Measurements from ENCODE around the gene HSD17B8. TPM values are rescaled to one million over a fixed set of nuclear protein-coding genes. Genes with fewer than 3 reads are reported as not detected.

Gene HSD17B8
- total RNA-seq, 1 experiment from 2014 or later, result 7.4 TPM

GRCh38 chr6:33178755-33179475 lies 25.5 kb upstream of the HSD17B8 start:
- H3K27me3 ChIP-seq (ENCODE audit: control insufficient read depth, insufficient read depth, low read length), result no peaks in the 10 kb centered on the region
- CTCF ChIA-PET, result no interaction called here
- ATAC-seq (no peak), DNase-seq (ENCODE audit: low read depth, low spot score) (no peak)
- H3K36me3 ChIP-seq (ENCODE audit: control insufficient read depth, insufficient read depth, low read length), result no peaks in the 10 kb centered on the region
- intact Hi-C loops (cut with micrococcal nuclease; ENCODE audit: unreplicated experiment) (loop anchor here (10.0 kb wide), 2 partner anchors 54 to 164 kb away; no protein-coding TSS in a partner anchor), in situ Hi-C loops (cut with HindIII; ENCODE audit: low pct_unique_long_range_greater_than_20kb, low sequenced_read_pairs) (no loop called here)
- POLR2A ChIA-PET, result no interaction called here
- H3K9me3 ChIP-seq (ENCODE audit: control insufficient read depth, insufficient read depth, low read depth, low read length), result no peaks in the 10 kb centered on the region; the same call in 1 of the 2 replicates
- BruUV-seq (replicated peaks), result no TSS peak
- no peak for TF ChIP-seq SIN3A (IDR thresholded peaks at IDR 0.05; ENCODE audit: borderline replicate concordance, insufficient read depth, low read depth, low read length)
- no peak overlapping the region for H3K27ac ChIP-seq (ENCODE audit: low read length)
- H3K4me1 ChIP-seq (ENCODE audit: control insufficient read depth, insufficient read depth, low read length), result no peaks in the 10 kb centered on the region
- no peak overlapping the region for H3K4me3 ChIP-seq (ENCODE audit: low read depth in 2 of 2, low read length in 2 of 2)

GRCh38 chr6:33181141-33181540 lies 23.3 kb upstream of the HSD17B8 start:
- no peak for TF ChIP-seq REST (IDR thresholded peaks at IDR 0.05; ENCODE audit: insufficient read depth in 1 of 2, low read depth in 2 of 2, low read length in 1 of 2)
- no peak for TF ChIP-seq SIN3A (IDR thresholded peaks at IDR 0.05; ENCODE audit: borderline replicate concordance, insufficient read depth, low read depth, low read length)
- no peak for TF ChIP-seq CTCF (IDR thresholded peaks at IDR 0.05)
- TF ChIP-seq POLR2AphosphoS5 (IDR thresholded peaks at IDR 0.05; ENCODE audit: low read depth, low read length), result no peak
- TF ChIP-seq TCF7L2 (IDR thresholded peaks at IDR 0.05; ENCODE audit: low read depth, low read length), result no peak
- in situ Hi-C loops (cut with HindIII; ENCODE audit: low pct_unique_long_range_greater_than_20kb, low sequenced_read_pairs) (no loop called here), intact Hi-C loops (cut with micrococcal nuclease; ENCODE audit: unreplicated experiment) (no loop called here)
- Histone ChIP-seq H3K27me3 (ENCODE audit: control insufficient read depth, insufficient read depth, low read length) (no peaks in the 10 kb centered on the region), H3K4me3 (ENCODE audit: low read depth in 2 of 2, low read length in 2 of 2) (no peak overlapping the region), H3K36me3 (ENCODE audit: control insufficient read depth, insufficient read depth, low read length) (no peaks in the 10 kb centered on the region), H3K27ac (ENCODE audit: low read length) (no peak overlapping the region), H3K9me3 (ENCODE audit: control insufficient read depth, insufficient read depth, low read depth, low read length) (no peaks in the 10 kb centered on the region; the same call in 1 of the 2 replicates), H3K4me1 (ENCODE audit: control insufficient read depth, insufficient read depth, low read length) (no peaks in the 10 kb centered on the region)
- ATAC-seq, result no peak
- ChIA-PET POLR2A (no interaction called here), CTCF (no interaction called here)
- no peak for DNase-seq (ENCODE audit: low read depth, low spot score)
- BruUV-seq (replicated peaks), result no TSS peak

- TF ChIP-seq POLR2AphosphoS5 (IDR thresholded peaks at IDR 0.05; ENCODE audit: low read depth, low read length), result no peak
- TF ChIP-seq TCF7L2 (IDR thresholded peaks at IDR 0.05; ENCODE audit: low read depth, low read length), result no peak
- TF ChIP-seq CTCF (IDR thresholded peaks at IDR 0.05), result no peak
- TF ChIP-seq REST (IDR thresholded peaks at IDR 0.05; ENCODE audit: insufficient read depth in 1 of 2, low read depth in 2 of 2, low read length in 1 of 2), result no peak
- TF ChIP-seq SIN3A (IDR thresholded peaks at IDR 0.05; ENCODE audit: borderline replicate concordance, insufficient read depth, low read depth, low read length), result no peak
- in situ Hi-C loops (cut with HindIII; ENCODE audit: low pct_unique_long_range_greater_than_20kb, low sequenced_read_pairs), result no loop called here
- intact Hi-C loops (cut with micrococcal nuclease; ENCODE audit: unreplicated experiment), result no loop called here
- POLR2A ChIA-PET, result interaction anchor here (0.7 kb wide), 1 partner anchor 175 kb away, joined by 3 read pairs; no protein-coding TSS in a partner anchor
- no TSS peak for BruUV-seq (replicated peaks)
- no peak for ATAC-seq
- CTCF ChIA-PET, result no interaction called here
- Histone ChIP-seq H3K4me1 (ENCODE audit: control insufficient read depth, insufficient read depth, low read length) (no peaks in the 10 kb centered on the region), H3K27me3 (ENCODE audit: control insufficient read depth, insufficient read depth, low read length) (no peaks in the 10 kb centered on the region), H3K4me3 (ENCODE audit: low read depth in 2 of 2, low read length in 2 of 2) (no peak overlapping the region), H3K27ac (ENCODE audit: low read length) (no peak overlapping the region), H3K9me3 (ENCODE audit: control insufficient read depth, insufficient read depth, low read depth, low read length) (no peaks in the 10 kb centered on the region; the same call in 1 of the 2 replicates), H3K36me3 (ENCODE audit: control insufficient read depth, insufficient read depth, low read length) (no peaks in the 10 kb centered on the region)
- DNase-seq (ENCODE audit: low read depth, low spot score), result no peak
Measured at GRCh38 chr6:33183071-33183683, 21.3 kb upstream of the HSD17B8 start.
